ENCODE data around the gene SLC26A11. TPM values are rescaled to one million over a fixed set of nuclear protein-coding genes. Genes with fewer than 3 reads are reported as not detected.

The SLC26A11 gene
- 24.0 and 26.5 TPM in 2 replicates for total RNA-seq (2021)
- long read RNA-seq, transcript SLC26A11-212 (17 exons, 1,862 nt) = minor isoform, 6 of 172 reads
- long read RNA-seq, transcript SLC26A11-201 (18 exons, 2,885 nt) = major isoform, 51 of 172 reads
- long read RNA-seq, partial matches to known transcripts = 18 of 172 reads
- long read RNA-seq, other reads (novel, unspliced or antisense) = 90 of 172 reads

- Histone ChIP-seq H3K18ac (ENCODE audit: insufficient read length, low read depth, low read length) (no peak within 1 kb of the TSS), H3K9ac (ENCODE audit: extremely low read depth, insufficient read length, low read length) (peak within 1 kb of the TSS; percentile 66), H3K56ac (ENCODE audit: insufficient read length, low read depth, low read length) (no peak within 1 kb of the TSS), H3T11ph (ENCODE audit: low read length) (no peak within 1 kb of the TSS), H4K8ac (replicated peaks; ENCODE audit: insufficient read length, low read depth, low read length) (no peak within 1 kb of the TSS), H3K23ac (ENCODE audit: insufficient read length, low read depth, low read length) (no peak within 1 kb of the TSS), H2BK5ac (ENCODE audit: insufficient read length, low read length) (no peak within 1 kb of the TSS), H3K14ac (ENCODE audit: insufficient read depth, low read length) (peak within 1 kb of the TSS; percentile 78), H2BK15ac (ENCODE audit: low read depth, low read length) (no peak within 1 kb of the TSS), H3K23me2 (ENCODE audit: insufficient read length, low read depth, low read length, poor library complexity, severe bottlenecking) (peaks cover 5% of the 10 kb centered on the region), H2AFZ (ENCODE audit: low read length) (no peak within 1 kb of the TSS), H3K27ac (ENCODE audit: insufficient read length, low read depth, low read length) (no peak within 1 kb of the TSS), H4K91ac (ENCODE audit: insufficient read length, low read depth, low read length) (no peak within 1 kb of the TSS), H3K4ac (ENCODE audit: low read depth, low read length) (no peak within 1 kb of the TSS), H3K79me2 (ENCODE audit: insufficient read depth, low read length) (no peaks in the 10 kb centered on the region), H4K5ac (ENCODE audit: insufficient read length, low read depth, low read length) (no peak within 1 kb of the TSS), H3K27me3 (ENCODE audit: insufficient read depth, low read length) (no peaks in the 10 kb centered on the region), H3K9me3 (ENCODE audit: control insufficient read depth, low read depth, low read length) (no peaks in the 10 kb centered on the region), H4K20me1 (ENCODE audit: control insufficient read depth, insufficient read depth, insufficient read length) (no peaks in the 10 kb centered on the region), H3K4me2 (ENCODE audit: insufficient read depth, insufficient read length, low read length) (peak within 1 kb of the TSS; percentile 62), H3K79me1 (ENCODE audit: insufficient read depth, low read depth, low read length, poor library complexity, severe bottlenecking) (no peaks in the 10 kb centered on the region), H2BK20ac (ENCODE audit: low read depth, low read length, poor library complexity, severe bottlenecking) (no peak within 1 kb of the TSS), H2AK5ac (ENCODE audit: insufficient read length, low read length) (no peak within 1 kb of the TSS), H2BK12ac (ENCODE audit: insufficient read length, low read depth, low read length) (no peak within 1 kb of the TSS), H3K4me1 (ENCODE audit: insufficient read depth, low read length) (no peaks in the 10 kb centered on the region), H2BK120ac (ENCODE audit: low read depth, low read length, poor library complexity, severe bottlenecking) (no peak within 1 kb of the TSS)
- Mint-ChIP-seq H3K27ac (peak within 1 kb of the TSS in 2 of 3 experiments; percentile 55 to 93; a peak in 3 of 7 replicates), H3K36me3 (ENCODE audit: insufficient read depth in 1 of 3, low read depth in 3 of 3) (peaks cover 10 to 27% (median 26%) of the 10 kb centered on the region in 3 experiments; a peak in 5 of 7 replicates), H3K4me3 (peak within 1 kb of the TSS; percentile 91 to 95), H3K4me1 (peaks cover 19 to 24% of the 10 kb centered on the region in 2 experiments), H3K9me3 (no peaks in the 10 kb centered on the region), H3K27me3 (ENCODE audit: low read depth) (no peaks in the 10 kb centered on the region; the same call in 1 of the 2 replicates)
- no CpG with 5 or more reads among the region's 77 CpGs for WGBS (ENCODE audit: extremely low coverage, insufficient read length, low lambda C conversion rate)
- TF ChIP-seq CTCF (conservative IDR thresholded peaks at IDR 0.05) = no peak
- DNase-seq = peak; percentile 93
Observed at GRCh38 chr17:80220054-80220735, at the start of gene SLC26A11, which contains the start of gene SGSH. Gene SLC26A11 (plus strand): TSS chr17:80220427. CDS start chr17:80221561, 1,134 bp downstream. Gene SGSH (minus strand): TSS chr17:80220333. CDS start chr17:80220313, 20 bp downstream.
